Effector memory CD8-positive, alpha-beta T cell (primary cell): ENCODE measurements around the gene PLEKHM1.

ENCODE experiments used
- ATAC-seq: fragments of 150-1000 bp; cut with Tn5 transposase; replicated peaks from 2 replicates; pipeline ENCODE4 v1.10.0; 2021; ENCODE audit warnings: mild to moderate bottlenecking, moderate library complexity
- DNase-seq, 3 experiments: peaks; one replicate each; pipeline ENCODE4 v3.0.0; 2021
- H3K27ac Mint-ChIP-seq, 2 donors: one replicate each; pipeline ENCODE4 v1.8.0; 2022; ENCODE audit warnings: mild to moderate bottlenecking in 2 of 2, mixed read lengths in 2 of 2, moderate library complexity in 2 of 2
- H3K27me3 Mint-ChIP-seq, 2 donors: one replicate each; pipeline ENCODE4 v1.8.0; 2022; ENCODE audit warnings: mixed read lengths in 2 of 2
- H3K36me3 Mint-ChIP-seq: one replicate; pipeline ENCODE4 v1.8.0; 2022; ENCODE audit warnings: mild to moderate bottlenecking, moderate library complexity, mixed read lengths; ENCODE audit not compliant: insufficient read depth
- H3K4me1 Mint-ChIP-seq, 2 donors: one replicate each; pipeline ENCODE4 v1.8.0; 2022; ENCODE audit warnings: low read depth in 2 of 2, mixed read lengths in 2 of 2
- H3K4me3 Mint-ChIP-seq, 2 donors: one replicate each; pipeline ENCODE4 v1.8.0; 2022; ENCODE audit warnings: mild to moderate bottlenecking in 2 of 2, mixed read lengths in 2 of 2, moderate library complexity in 2 of 2
- H3K9me3 Mint-ChIP-seq, 2 donors: one replicate each; pipeline ENCODE4 v1.8.0; 2022; ENCODE audit warnings: mixed read lengths in 2 of 2

Gene PLEKHM1

GRCh38 chr17:45388604-45389325, 101.8 kb downstream of the PLEKHM1 start:
- peak overlapping the region in 1 of 2 donors; percentile 63 for H3K27ac Mint-ChIP-seq

GRCh38 chr17:45387739-45388138, 102.8 kb downstream of the PLEKHM1 start:
- Mint-ChIP-seq H3K27me3 (peaks cover 22 to 50% of the 10 kb centered on the region in 2 donors), H3K9me3 (no peaks in the 10 kb centered on the region), H3K4me1 (peaks cover 10 to 11% of the 10 kb centered on the region in 2 donors), H3K27ac (no peak overlapping the region), H3K36me3 (no peaks in the 10 kb centered on the region), H3K4me3 (no peak overlapping the region)
- ATAC-seq (no peak), DNase-seq (no peak)

More at GRCh38 chr17:45388604-45389325, 101.8 kb downstream of the PLEKHM1 start:
- Mint-ChIP-seq H3K9me3 (no peaks in the 10 kb centered on the region), H3K4me3 (no peak overlapping the region), H3K27me3 (peaks cover 17 to 41% of the 10 kb centered on the region in 2 donors), H3K36me3 (peaks cover 5% of the 10 kb centered on the region), H3K4me1 (peaks cover 11 to 14% of the 10 kb centered on the region in 2 donors)
- DNase-seq (no peak), ATAC-seq (no peak)

GRCh38 chr17:45386178-45386577, 104.3 kb downstream of the PLEKHM1 start:
- Mint-ChIP-seq H3K27me3 (peaks cover 22 to 50% of the 10 kb centered on the region in 2 donors), H3K4me1 (peaks cover 9 to 10% of the 10 kb centered on the region in 2 donors), H3K27ac (no peak overlapping the region), H3K4me3 (no peak overlapping the region), H3K9me3 (no peaks in the 10 kb centered on the region), H3K36me3 (no peaks in the 10 kb centered on the region)
- DNase-seq (no peak), ATAC-seq (no peak)
